IMR-90 (cell line): ENCODE data around the gene PLD1. TPM values are rescaled to one million over a fixed set of nuclear protein-coding genes. Genes with fewer than 3 reads are reported as not detected.

Experiments used
- ATAC-seq: fragments of 200-7000 bp; cut with Tn5 transposase; 2 replicates; pipeline ENCODE4 v1.9.1; 2020; ENCODE audit warnings: low read depth, mild to moderate bottlenecking, moderate library complexity
- BruUV-seq: library from RNA; stranded (reverse); fragments of 400-500 nt; replicated peaks from 2 replicates; lab custom pipeline; 2021; lab: Mats Ljungman, UMichigan
- CTCF ChIA-PET: fragments of 300-600 bp; formaldehyde crosslinking; extraction: SDS; loops from one replicate; lab custom pipeline; 2021; ENCODE audit warnings: antibody characterized with exemption; lab: Yijun Ruan, JAX
- POLR2A ChIA-PET: fragments of 300-600 bp; sonication (Branson Sonifier 250); formaldehyde crosslinking; loops from one replicate; lab custom pipeline; 2022; ENCODE audit warnings: antibody characterized with exemption; ENCODE audit not compliant: unreplicated experiment; lab: Charles Lee
- DNase-seq: peaks from one replicate; pipeline ENCODE4 v3.0.0; 2013
- H2AFZ ChIP-seq: replicated peaks from 2 replicates; pipeline ENCODE3; 2013; ENCODE audit warnings: low read length, mild to moderate bottlenecking; ENCODE audit not compliant: poor library complexity
- H2AK5ac ChIP-seq: 2 replicates; pipeline ENCODE4 v1.6.1; 2013; ENCODE audit warnings: low read depth, low read length, inconsistent platforms
- H2AK9ac ChIP-seq: replicated peaks from 2 replicates; pipeline ENCODE3; 2013; ENCODE audit warnings: mild to moderate bottlenecking, low read depth, low read length, moderate library complexity; ENCODE audit not compliant: poor library complexity
- H2BK120ac ChIP-seq: 2 replicates; pipeline ENCODE4 v1.6.1; 2013; ENCODE audit warnings: low read depth, low read length, inconsistent platforms
- H2BK15ac ChIP-seq: 3 replicates; pipeline ENCODE4 v1.6.1; 2013; ENCODE audit warnings: low read depth, low read length, inconsistent platforms
- H2BK20ac ChIP-seq: 2 replicates; pipeline ENCODE4 v1.6.1; 2013; ENCODE audit warnings: low read depth, mild to moderate bottlenecking, inconsistent platforms, low read length, moderate library complexity
- H2BK5ac ChIP-seq: 2 replicates; pipeline ENCODE4 v1.6.1; 2013; ENCODE audit warnings: mild to moderate bottlenecking, low read depth, low read length, inconsistent platforms; ENCODE audit not compliant: poor library complexity, severe bottlenecking
- H3K14ac ChIP-seq: replicated peaks from 2 replicates; pipeline ENCODE4 v1.6.1; 2013; ENCODE audit warnings: low read depth, low read length, inconsistent platforms
- H3K18ac ChIP-seq: 2 replicates; pipeline ENCODE4 v1.6.1; 2013; ENCODE audit warnings: low read depth, low read length, control low read depth
- H3K23ac ChIP-seq: 2 replicates; pipeline ENCODE4 v1.6.1; 2013; ENCODE audit warnings: low read depth, low read length, inconsistent platforms
- H3K27ac ChIP-seq: 2 replicates; pipeline ENCODE4 v1.5.1; 2013; ENCODE audit warnings: mild to moderate bottlenecking, control low read depth, low read length; ENCODE audit not compliant: insufficient read depth
- H3K27me3 ChIP-seq: 2 replicates; pipeline ENCODE4 v1.6.1; 2013; ENCODE audit warnings: low read length; ENCODE audit not compliant: control insufficient read depth, insufficient read depth
- H3K36me3 ChIP-seq: 2 replicates; pipeline ENCODE4 v1.6.1; 2013; ENCODE audit warnings: low read length, mixed read lengths; ENCODE audit not compliant: control insufficient read depth, insufficient read depth
- H3K4ac ChIP-seq: 2 replicates; pipeline ENCODE4 v1.6.1; 2013; ENCODE audit warnings: low read depth, low read length, inconsistent platforms
- H3K4me1 ChIP-seq: 2 replicates; pipeline ENCODE4 v1.6.1; 2013; ENCODE audit warnings: low read length, mixed read lengths; ENCODE audit not compliant: control insufficient read depth, insufficient read depth
- H3K4me2 ChIP-seq: 2 replicates; pipeline ENCODE4 v1.6.1; 2013; ENCODE audit warnings: low read depth, mild to moderate bottlenecking, control low read depth, low read length, moderate library complexity
- H3K4me3 ChIP-seq: 2 replicates; pipeline ENCODE4 v1.5.1; 2013; ENCODE audit warnings: low read depth, mild to moderate bottlenecking, control low read depth, low read length, moderate library complexity; ENCODE audit not compliant: insufficient read depth
- H3K56ac ChIP-seq: 2 replicates; pipeline ENCODE4 v1.6.1; 2013; ENCODE audit warnings: low read length, inconsistent platforms; ENCODE audit not compliant: insufficient read depth; ENCODE audit errors: extremely low read depth
- H3K79me1 ChIP-seq, 2 experiments: 2 replicates each; pipeline ENCODE4 v1.6.1; 2013; ENCODE audit warnings: low read length in 2 of 2, inconsistent platforms in 1 of 2, low read depth in 1 of 2
- H3K9ac ChIP-seq: 2 replicates; pipeline ENCODE4 v1.6.1; 2013; ENCODE audit warnings: low read depth, low read length, control low read depth
- H3K9me1 ChIP-seq: 2 replicates; pipeline ENCODE4 v1.6.1; 2013; ENCODE audit warnings: low read length, inconsistent platforms; ENCODE audit not compliant: insufficient read depth
- H3K9me3 ChIP-seq: 2 replicates; pipeline ENCODE4 v1.6.1; 2013; ENCODE audit warnings: low read length; ENCODE audit not compliant: control insufficient read depth, insufficient read depth
- H4K20me1 ChIP-seq: 2 replicates; pipeline ENCODE4 v1.6.1; 2013; ENCODE audit warnings: low read length, inconsistent platforms; ENCODE audit not compliant: insufficient read depth
- H4K5ac ChIP-seq: 2 replicates; pipeline ENCODE4 v1.6.1; 2013; ENCODE audit warnings: mild to moderate bottlenecking, low read depth, low read length, control low read depth
- H4K8ac ChIP-seq, 2 experiments: 2 replicates each; pipeline ENCODE4 v1.6.1; 2013; ENCODE audit warnings: low read depth in 2 of 2, low read length in 2 of 2, control low read depth in 1 of 2, inconsistent platforms in 1 of 2
- H4K91ac ChIP-seq: 2 replicates; pipeline ENCODE4 v1.6.1; 2013; ENCODE audit warnings: low read depth, low read length, inconsistent platforms; ENCODE audit not compliant: insufficient read depth
- BHLHE40 ChIP-seq: fragments of 150-350 bp; IDR thresholded peaks from 2 replicates; pipeline ENCODE4 v1.6.1; 2016; ENCODE audit warnings: mild to moderate bottlenecking, low read depth, low read length
- CHD1 ChIP-seq: IDR thresholded peaks from 2 replicates; pipeline ENCODE4 v1.6.1; 2012; ENCODE audit warnings: low read depth, low read length, improper control_type of control experiment
- FOS ChIP-seq: fragments of 150-350 bp; IDR thresholded peaks from 2 replicates; pipeline ENCODE4 v1.6.1; 2016; ENCODE audit warnings: low read depth, low read length
- NFE2L2 ChIP-seq: fragments of 150-350 bp; IDR thresholded peaks from 2 replicates; pipeline ENCODE4 v1.6.1; 2016; ENCODE audit warnings: low read depth, mild to moderate bottlenecking, low read length
- WGBS, 2 experiments: methylation state at CpG; one replicate each; pipeline versions ENCODE4 v1.1.5 to v1.1.7; 2013; ENCODE audit warnings: missing lambda C conversion rate in 2 of 2; ENCODE audit not compliant: insufficient read length in 1 of 2; ENCODE audit errors: extremely low coverage in 2 of 2; 5-methylcytosine and 5-hydroxymethylcytosine counted together
- dilution Hi-C: fragments of 300-500 bp; cut with HindIII; formaldehyde crosslinking; loops from one replicate; pipeline ENCODE4 v1.14.3; 2018; ENCODE audit warnings: low sequenced_read_pairs; ENCODE audit not compliant: unreplicated experiment
- in situ Hi-C: fragments of 300-500 bp; cut with MboI; formaldehyde crosslinking; loops from 3 replicates; pipeline ENCODE4 v1.14.3; 2019; ENCODE audit warnings: low sequenced_read_pairs, inconsistent platforms, mixed read lengths
- intact Hi-C: fragments of 100-400 bp; cut with micrococcal nuclease; formaldehyde crosslinking; loops from 2 replicates; pipeline ENCODE4 v1.10.0; 2022
- polyA plus RNA-seq, 3 experiments: library from polyadenylated mRNA; depleted of rRNA; stranded (reverse); fragments of >200 nt; gene quantifications; 2 replicates each; pipeline ENCODE4 v1.2.3, GENCODE V29; 2012; ENCODE audit warnings: low replicate concordance in 1 of 3
- total RNA-seq: library from RNA; depleted of rRNA; stranded (reverse); fragments of >200 nt; gene quantifications from 2 replicates; pipeline ENCODE4 v1.2.3, GENCODE V29; 2012
- TF ChIP-seq, protein P1 (sequence below): fragments of 150-350 bp; IDR thresholded peaks from 2 replicates; pipeline ENCODE4 v1.6.1; 2017; ENCODE audit warnings: mild to moderate bottlenecking, antibody characterized with exemption, low read length, low read depth
- TF ChIP-seq, protein P2 (sequence below): fragments of 150-350 bp; IDR thresholded peaks from 2 replicates; pipeline ENCODE4 v1.6.1; 2016; ENCODE audit warnings: low read depth, mild to moderate bottlenecking, low read length, moderate library complexity, borderline replicate concordance

The PLD1 gene
- total and polyA plus RNA-seq, 2 of the 4 experiments (the other 2 are of a cell fraction), result 3.3 to 9.7 TPM

DNA sequence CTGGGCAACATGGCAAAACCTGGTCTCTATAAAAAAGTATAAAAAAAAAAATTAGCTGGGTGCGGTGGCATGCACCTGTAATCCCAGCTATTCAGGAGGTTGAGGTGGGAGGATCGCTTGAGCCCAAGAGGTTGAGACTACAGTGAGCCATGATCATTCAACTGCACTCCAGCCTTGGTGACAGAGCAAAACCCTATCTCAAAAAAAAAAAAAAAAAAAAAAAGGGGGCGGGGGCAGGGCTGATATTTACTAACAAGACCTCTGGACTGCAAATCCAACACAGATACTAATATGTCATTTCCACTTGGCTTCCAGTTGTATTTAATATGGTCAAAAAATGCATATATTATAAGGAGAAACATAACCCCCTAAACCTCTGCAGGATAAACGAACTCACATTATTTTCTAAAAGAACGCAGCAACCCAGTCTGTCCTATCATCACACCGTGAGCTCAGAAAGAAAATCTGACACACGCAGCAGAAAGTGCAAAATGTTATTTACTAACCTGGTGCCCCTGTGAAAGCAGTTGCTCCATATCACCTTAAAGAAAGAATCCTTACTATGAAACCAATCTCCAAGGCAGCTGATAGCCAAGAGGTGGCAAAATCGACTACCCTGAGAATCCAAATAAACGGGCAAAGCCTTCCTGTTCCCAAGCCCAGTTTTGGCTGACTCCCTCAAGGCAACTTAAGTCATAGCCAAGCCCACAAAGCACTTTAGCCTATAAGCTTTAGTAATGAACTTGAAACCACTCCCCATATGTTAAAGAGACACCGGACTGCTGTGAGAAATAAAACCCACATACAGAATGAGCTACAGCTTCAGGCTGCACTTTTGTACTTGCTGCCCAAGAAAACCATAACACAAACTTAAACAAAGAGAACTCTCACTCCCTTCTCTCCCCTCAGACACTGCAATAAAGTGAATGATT lies 39.3 kb downstream of the PLD1 start:
- no peaks in the 10 kb centered on the region for H3K27me3 ChIP-seq
- peak overlapping the region in 1 of 2 experiments; percentile 36; a peak in 2 of 4 replicates for H4K8ac ChIP-seq
- H3K9ac ChIP-seq, result peak overlapping the region; percentile 40; the same call in 1 of the 2 replicates
- dilution Hi-C loops (no loop called here), intact Hi-C loops (loop anchor here (10.0 kb wide), 1 partner anchor 1016 kb away; no protein-coding TSS in a partner anchor), in situ Hi-C loops (loop anchor here (5.0 to 25.0 kb wide), 2 partner anchors 124 to 809 kb away; no protein-coding TSS in a partner anchor)
- H2BK20ac ChIP-seq, result no peak overlapping the region
- DNase-seq (peak; percentile 92), ATAC-seq (peak; percentile 96)
- peak overlapping the region; percentile 80 for H2AFZ ChIP-seq
- H3K9me1 ChIP-seq, result no peaks in the 10 kb centered on the region
- H4K20me1 ChIP-seq, result no peaks in the 10 kb centered on the region
- H3K4me2 ChIP-seq, result peak overlapping the region; percentile 99
- POLR2A ChIA-PET, result no interaction called here
- CTCF ChIA-PET, result interaction anchor here (0.8 to 2.8 kb wide), 7 partner anchors 8 to 205 kb away, joined by 3 to 11 read pairs (median 6); no protein-coding TSS in a partner anchor
- peak overlapping the region; percentile 75 for H3K4me3 ChIP-seq
- BruUV-seq, result no TSS peak
- H2BK5ac ChIP-seq, result no peak overlapping the region
- H3K23ac ChIP-seq, result no peak overlapping the region
- TF ChIP-seq BHLHE40, result no peak
- no peak for TF ChIP-seq FOS
- no peak for TF ChIP-seq CHD1
- TF ChIP-seq NFE2L2, result no peak
- TF ChIP-seq, protein P1, sequence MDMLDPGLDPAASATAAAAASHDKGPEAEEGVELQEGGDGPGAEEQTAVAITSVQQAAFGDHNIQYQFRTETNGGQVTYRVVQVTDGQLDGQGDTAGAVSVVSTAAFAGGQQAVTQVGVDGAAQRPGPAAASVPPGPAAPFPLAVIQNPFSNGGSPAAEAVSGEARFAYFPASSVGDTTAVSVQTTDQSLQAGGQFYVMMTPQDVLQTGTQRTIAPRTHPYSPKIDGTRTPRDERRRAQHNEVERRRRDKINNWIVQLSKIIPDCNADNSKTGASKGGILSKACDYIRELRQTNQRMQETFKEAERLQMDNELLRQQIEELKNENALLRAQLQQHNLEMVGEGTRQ, result no peak
- TF ChIP-seq, protein P2, sequence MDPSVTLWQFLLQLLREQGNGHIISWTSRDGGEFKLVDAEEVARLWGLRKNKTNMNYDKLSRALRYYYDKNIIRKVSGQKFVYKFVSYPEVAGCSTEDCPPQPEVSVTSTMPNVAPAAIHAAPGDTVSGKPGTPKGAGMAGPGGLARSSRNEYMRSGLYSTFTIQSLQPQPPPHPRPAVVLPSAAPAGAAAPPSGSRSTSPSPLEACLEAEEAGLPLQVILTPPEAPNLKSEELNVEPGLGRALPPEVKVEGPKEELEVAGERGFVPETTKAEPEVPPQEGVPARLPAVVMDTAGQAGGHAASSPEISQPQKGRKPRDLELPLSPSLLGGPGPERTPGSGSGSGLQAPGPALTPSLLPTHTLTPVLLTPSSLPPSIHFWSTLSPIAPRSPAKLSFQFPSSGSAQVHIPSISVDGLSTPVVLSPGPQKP, result no peak
- no peaks in the 10 kb centered on the region for H3K9me3 ChIP-seq
- no peak overlapping the region; the same call in 2 of the 3 replicates for H2BK15ac ChIP-seq
- peaks cover 0 to 4% of the 10 kb centered on the region in 2 experiments; a peak in 1 of 4 replicates for H3K79me1 ChIP-seq
- H4K91ac ChIP-seq, result no peak overlapping the region
- no peak overlapping the region for H3K4ac ChIP-seq
- peak overlapping the region; percentile 82; the same call in 1 of the 2 replicates for H3K18ac ChIP-seq
- H3K36me3 ChIP-seq, result no peaks in the 10 kb centered on the region
- H4K5ac ChIP-seq, result peak overlapping the region; percentile 77; the same call in 1 of the 2 replicates
- H3K14ac ChIP-seq, result 0 out of 2 replicates have a peak overlapping the region, but pooled peaks have one; percentile 53
- H2AK9ac ChIP-seq, result no peak overlapping the region
- no peak overlapping the region for H3K56ac ChIP-seq
- H3K27ac ChIP-seq, result no peak overlapping the region
- H2BK120ac ChIP-seq, result no peak overlapping the region
- H3K4me1 ChIP-seq, result 0 out of 2 replicates have a peak, but pooled peaks cover 3% of the 10 kb centered on the region
- 100% methylated on average over 1 of the region's 10 CpGs; no CpG with 5 or more reads in 1 of the 2 experiments for WGBS, 2 experiments
- no peak overlapping the region for H2AK5ac ChIP-seq
